Left lobe of liver (tissue), 2 donors: Measurements from ENCODE around the gene CFAP299. TPM values are rescaled to one million over a fixed set of nuclear protein-coding genes. Genes with fewer than 3 reads are reported as not detected.
"Not testable (repeated sequence)": the region's sequence is repeated elsewhere in the genome, so short reads cannot be mapped to it uniquely, and the experiment has no call there.

Experiments used
- ATAC-seq: fragments of 200-7000 bp; cut with Tn5 transposase; one replicate; pipeline ENCODE4 v1.9.1; 2020; ENCODE audit warnings: mild to moderate bottlenecking, moderate library complexity
- DNase-seq: peaks from one replicate; pipeline ENCODE4 v3.0.0-alpha.2; 2020; ENCODE audit warnings: low spot score
- total RNA-seq: library from RNA; stranded (reverse); gene quantifications from one replicate; pipeline ENCODE4 v1.2.1, GENCODE V29; 2021
- donor health status: DM: no; HTN: no; CAD: no; lungs with moderate emphysema.
- donor health status: DM: no; HTN: yes; CAD: no.

Gene CFAP299
- total RNA-seq, 1 donor from 2014 or later = not detected

- DNase-seq (no peak), ATAC-seq (no peak)
Measured at GRCh38 chr4:80798082-80798481, 462.6 kb downstream of the CFAP299 start.

- DNase-seq, ATAC-seq: not testable (repeated sequence)
Measured at GRCh38 chr4:80800719-80801118, 465.2 kb downstream of the CFAP299 start.

DNA sequence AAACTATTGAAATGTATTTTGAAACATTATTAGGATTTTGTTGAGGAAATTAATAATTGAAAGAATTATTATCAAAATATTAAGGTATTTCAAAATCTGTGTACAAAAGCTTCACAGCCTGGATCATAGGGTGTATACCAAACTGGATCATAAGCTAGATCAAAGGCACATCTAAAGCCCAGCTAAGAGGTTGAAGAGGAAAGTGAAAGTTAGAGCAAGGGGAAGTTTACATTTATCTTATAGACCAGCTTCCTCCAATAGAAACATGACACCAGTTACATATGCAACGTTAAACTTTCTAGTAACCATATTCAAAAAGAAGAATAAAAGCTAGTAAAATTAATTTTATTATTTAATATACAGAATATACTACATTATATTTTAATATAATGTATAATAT lies 467.8 kb downstream of the CFAP299 start:
- ATAC-seq = no peak
- no peak for DNase-seq

- DNase-seq = no peak
- ATAC-seq = no peak
Measured at GRCh38 chr4:80806472-80806871, 470.9 kb downstream of the CFAP299 start.

GRCh38 chr4:80809039-80809729 lies 473.7 kb downstream of the CFAP299 start:
- no peak for DNase-seq
- ATAC-seq = no peak

- no peak for ATAC-seq
- no peak for DNase-seq
Measured at GRCh38 chr4:80811406-80811805, 475.9 kb downstream of the CFAP299 start.

- DNase-seq (no peak), ATAC-seq (no peak)
Measured at GRCh38 chr4:80812145-80812544, 476.6 kb downstream of the CFAP299 start.

GRCh38 chr4:80814266-80814665 lies 478.7 kb downstream of the CFAP299 start:
- ATAC-seq = no peak
- no peak for DNase-seq

DNA sequence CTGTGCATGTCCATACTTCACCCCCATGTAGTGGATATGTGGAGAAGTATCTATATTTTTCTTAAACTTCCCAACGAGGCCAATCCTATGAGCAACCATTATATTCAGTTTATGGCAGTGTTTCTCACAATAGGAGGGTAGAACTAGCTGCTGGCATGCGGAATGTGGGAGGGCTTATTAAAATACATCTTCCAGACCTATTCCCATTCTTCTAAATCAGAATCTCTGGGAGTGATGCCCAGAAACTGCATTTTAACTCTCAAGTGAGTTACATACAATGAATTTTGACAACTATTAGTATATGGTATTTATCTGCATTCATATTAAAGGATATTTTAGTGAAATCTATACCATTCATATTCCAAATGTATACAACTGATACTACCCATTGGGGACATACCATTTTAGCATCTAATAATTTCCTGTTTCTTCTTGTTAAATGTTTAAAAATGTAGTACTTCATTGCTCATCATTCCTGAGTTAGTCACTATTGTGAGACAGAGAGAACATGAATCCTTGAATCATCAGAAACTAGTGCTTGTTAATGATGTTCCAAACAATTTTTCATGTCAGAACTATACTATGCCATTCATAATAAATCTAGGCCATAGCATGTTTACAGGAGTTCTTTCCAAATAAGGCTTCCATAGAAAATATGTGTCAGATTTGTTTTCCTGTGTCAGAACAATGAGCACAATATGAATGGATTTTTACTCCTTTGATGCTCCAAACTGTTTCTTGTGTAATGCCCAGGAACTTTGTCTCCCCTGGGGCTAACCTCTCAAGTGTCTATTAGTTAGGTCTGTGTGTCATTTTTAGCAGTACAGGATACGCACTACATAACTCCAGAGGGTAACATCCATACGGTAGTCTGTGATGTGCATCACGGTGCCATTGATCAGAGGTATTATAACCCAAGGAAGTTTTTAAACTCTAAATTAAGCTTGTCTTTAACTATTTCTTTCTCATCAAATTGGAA lies 496.1 kb downstream of the CFAP299 start:
- no peak for ATAC-seq
- DNase-seq = no peak

DNA sequence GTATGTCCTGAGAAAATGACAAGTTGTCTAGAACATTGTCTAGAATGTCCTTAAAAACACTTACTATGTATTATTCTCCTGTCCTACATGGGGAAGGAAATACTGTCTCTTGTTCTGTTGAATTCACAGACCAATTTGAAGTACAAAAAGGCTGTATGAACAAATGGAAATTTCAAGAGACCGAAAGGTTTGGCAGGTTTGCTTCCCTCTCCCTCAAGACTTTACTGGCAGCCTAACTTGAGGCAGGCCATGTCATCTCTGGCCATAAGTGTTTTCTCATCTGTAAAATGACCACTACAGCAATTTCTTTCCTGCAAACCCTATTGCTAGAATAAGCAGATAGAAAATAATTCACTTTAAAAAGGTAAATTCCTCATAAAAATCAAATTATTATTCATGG lies 503.8 kb downstream of the CFAP299 start:
- ATAC-seq = no peak
- DNase-seq = no peak

DNA sequence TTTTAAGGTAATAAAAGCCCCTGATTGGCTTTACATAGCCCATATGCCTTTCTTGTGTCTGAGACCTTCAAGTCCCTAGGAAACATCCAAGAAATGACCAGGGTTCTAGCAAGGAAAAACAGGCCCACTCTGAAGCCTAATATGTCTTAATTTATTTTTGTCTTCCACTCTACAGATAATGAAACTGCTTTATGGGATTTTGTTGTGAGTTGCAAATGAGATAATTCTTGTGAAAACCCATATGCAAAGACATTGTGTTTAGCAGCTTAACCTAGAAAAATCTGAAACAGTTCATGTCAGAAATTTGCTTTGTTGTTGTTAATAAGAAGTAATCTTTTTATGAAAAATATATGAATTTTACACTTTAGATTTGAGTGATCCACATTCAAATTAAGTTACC lies 504.3 kb downstream of the CFAP299 start:
- ATAC-seq (no peak), DNase-seq (no peak)

DNA sequence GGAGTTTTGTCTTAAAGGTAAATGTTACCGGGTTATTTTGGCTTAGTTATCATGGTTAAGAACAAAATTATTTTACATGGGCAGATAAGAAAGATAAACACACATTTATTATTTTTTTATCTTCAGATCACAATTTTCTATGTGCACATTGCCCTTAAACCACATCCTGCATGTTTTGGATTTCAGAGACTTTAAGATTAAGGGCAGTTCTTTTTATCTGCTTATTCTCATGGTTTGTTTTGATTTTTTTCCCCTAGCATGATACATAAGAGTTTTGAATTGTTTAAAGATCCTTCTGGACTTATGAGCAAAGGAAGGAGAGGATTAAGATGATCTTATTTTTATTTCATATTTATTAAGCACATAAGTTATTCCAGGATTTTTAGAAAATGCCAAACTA lies 504.9 kb downstream of the CFAP299 start:
- DNase-seq (no peak), ATAC-seq (no peak)

DNA sequence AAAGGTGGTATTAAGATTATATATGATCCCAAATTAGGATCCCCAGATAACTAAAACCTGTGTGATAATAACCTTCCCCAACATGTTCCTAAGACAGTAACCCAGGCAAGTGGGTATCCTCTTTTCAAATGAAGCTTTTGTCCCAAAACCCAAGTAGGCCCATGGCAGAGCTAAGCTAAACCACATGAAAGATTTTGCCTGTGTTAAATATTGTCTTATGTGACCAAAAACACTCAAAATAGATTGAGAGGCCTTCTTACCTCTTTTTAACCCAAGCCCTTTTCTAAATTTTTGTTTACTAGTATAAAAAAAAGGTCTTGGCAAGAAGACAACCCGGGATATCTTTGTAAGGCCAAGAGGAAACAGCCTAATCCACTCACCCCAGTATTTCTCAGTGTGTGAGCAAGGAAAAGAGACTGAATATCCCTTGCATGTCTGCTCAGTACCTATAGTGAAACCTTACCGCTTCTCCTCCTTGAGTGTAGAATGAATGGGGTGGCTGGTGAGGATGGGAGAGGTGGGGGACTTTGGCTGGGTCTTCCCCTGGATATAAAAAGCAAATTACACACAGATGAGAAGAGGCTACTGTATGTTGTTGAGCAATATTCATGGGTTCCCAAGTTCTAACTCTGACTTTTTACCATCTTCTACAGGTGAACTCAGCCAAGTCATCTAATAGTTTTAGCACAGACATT lies 506.2 kb downstream of the CFAP299 start:
- ATAC-seq (no peak), DNase-seq (no peak)

DNA sequence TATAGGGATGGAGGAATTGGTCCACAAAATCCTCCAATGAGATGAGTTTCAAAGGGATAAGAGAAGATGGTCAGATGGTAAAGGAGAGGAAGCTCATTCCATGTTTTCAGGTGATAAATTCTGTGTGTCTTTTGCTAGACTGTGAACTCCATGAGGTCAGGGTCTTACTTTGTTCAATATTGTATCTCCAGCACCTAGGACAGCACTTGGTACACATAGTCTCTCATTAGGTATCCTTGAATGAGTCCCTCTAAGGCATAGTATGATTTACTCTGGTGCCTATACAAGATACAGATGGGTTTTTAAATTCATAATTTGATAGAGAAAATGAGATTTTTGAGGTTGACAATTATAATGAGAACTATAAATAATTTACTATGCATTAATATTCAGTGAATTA lies 510.7 kb downstream of the CFAP299 start:
- ATAC-seq (no peak), DNase-seq (no peak)

DNA sequence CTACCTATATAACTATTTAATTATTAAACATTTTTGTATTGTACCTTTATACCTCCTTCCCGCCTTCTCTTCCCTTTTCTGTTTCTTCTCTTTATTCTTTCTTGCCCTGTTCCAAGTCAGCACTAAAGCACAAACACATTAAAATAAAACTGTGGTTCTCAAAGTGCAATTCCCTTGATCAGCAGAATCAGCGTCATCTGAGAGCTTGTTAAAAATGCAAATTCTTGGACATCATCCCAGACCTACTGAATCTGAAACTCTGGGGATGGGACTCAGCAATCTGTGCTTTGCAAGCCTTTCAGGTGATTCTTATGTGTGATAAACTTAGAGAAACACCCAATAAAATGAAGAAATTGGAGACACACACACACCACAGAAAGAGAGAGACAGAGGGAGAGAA lies 516.5 kb downstream of the CFAP299 start:
- DNase-seq = no peak
- no peak for ATAC-seq

DNA sequence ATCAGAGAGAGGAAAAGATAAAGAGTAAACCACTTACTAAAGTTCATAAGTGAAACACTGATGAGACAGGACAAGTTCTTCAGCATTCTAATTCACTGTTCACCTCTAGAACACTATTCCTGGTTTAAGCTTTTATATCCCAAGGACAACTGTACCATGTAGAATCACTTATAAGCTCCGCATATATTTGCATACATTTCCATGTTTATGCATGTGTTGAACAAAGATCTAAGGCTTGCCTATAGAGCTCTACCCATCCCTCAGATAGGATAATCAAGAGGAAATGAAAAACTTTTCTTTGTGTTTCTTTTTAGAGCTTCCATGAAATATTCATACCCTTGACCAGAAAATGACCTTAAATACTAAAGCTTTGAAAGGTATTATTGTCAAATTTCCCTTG lies 538.0 kb downstream of the CFAP299 start:
- no peak for DNase-seq

GRCh38 chr4:80874979-80875378 lies 539.4 kb downstream of the CFAP299 start:
- no peak for ATAC-seq

More for the DNA sequence above, 538.0 kb downstream of the CFAP299 start:
- ATAC-seq = no peak

DNA sequence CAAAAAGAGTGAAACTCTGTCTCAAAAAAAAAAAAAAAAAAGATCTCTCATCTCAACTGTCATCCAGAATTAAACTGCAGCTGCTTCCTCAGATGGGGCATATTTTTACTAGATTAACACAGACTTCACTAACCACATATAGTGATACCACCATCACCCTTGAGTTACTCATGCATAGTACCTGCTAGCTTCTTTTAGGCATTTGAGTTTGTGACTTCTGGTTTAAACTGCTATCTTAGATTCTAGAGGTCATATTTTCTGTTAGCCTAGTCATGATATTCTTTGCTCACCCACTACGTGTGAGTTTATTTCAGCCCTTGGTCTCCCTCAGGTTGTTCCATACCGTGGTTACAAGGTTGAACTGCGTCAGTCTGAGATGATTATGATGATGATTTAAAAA lies 540.1 kb downstream of the CFAP299 start:
- DNase-seq = no peak
- no peak for ATAC-seq

More at GRCh38 chr4:80874979-80875378, 539.4 kb downstream of the CFAP299 start:
- no peak for DNase-seq

DNA sequence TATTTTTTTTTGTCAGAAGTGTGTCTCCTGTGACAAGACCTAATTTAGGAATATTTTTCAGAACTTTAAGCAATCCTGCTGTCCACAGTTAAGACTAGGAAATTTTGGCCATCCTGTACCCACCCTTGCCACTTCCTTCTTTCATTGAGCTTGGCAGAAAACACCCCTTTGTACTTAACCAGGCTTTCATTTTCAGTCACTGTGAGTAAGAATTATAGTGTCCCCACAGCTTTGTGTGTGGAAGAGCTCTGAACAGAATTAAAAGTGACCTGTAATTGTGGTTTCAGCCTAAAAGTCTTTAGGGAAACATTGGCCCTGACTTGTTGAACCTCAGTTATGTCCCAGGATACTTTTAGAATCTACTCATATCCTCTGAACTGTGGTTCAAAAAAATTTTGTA lies 541.3 kb downstream of the CFAP299 start:
- no peak for ATAC-seq
- DNase-seq = no peak

- no peak for ATAC-seq
- no peak for DNase-seq
Measured at GRCh38 chr4:80878218-80878617, 542.7 kb downstream of the CFAP299 start.

GRCh38 chr4:80897537-80898303 lies 562.2 kb downstream of the CFAP299 start:
- ATAC-seq = no peak
- DNase-seq = no peak
